Mammary epithelial cell (primary cell): ENCODE measurements around the gene CPOX.

Source experiments
- CTCF ChIP-seq, 2 donors: IDR thresholded peaks in 1 of 2; conservative IDR thresholded peaks in 1 of 2; 2 replicates each; pipeline ENCODE4 v1.5.1; 2011 to 2012; ENCODE audit warnings: inconsistent platforms in 2 of 2, low read length in 2 of 2, mild to moderate bottlenecking in 2 of 2, control low read depth in 1 of 2, low read depth in 1 of 2; ENCODE audit not compliant: insufficient read depth in 1 of 2; ENCODE audit errors: extremely low read depth in 1 of 2
- EZH2 ChIP-seq: IDR thresholded peaks from 2 replicates; pipeline ENCODE4 v1.6.1; 2012; ENCODE audit warnings: low read length, inconsistent platforms, borderline replicate concordance

DNA sequence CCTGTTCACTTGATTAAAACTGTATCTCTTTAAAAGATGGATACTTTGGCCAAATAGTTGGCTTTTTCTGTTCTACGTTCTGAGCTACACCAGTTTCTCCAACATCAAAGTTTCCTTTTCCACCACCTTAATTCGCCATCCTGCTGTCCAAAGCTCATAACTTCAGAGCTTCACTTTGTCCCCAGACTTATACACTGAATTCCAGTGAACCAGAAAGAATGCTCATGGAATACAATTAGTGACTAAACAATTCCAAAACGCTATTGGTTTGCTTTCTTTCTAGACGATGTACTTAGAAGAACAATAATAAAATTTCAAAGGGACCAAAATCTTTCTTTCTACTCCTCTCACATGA lies 38.4 kb downstream of the CPOX start:
- TF ChIP-seq CTCF (conservative IDR thresholded peaks at IDR 0.05 in 1 of 2, IDR thresholded peaks at IDR 0.05 in 1 of 2; ENCODE audit: extremely low read depth in 1 of 2, insufficient read depth in 1 of 2, low read depth in 1 of 2, low read length in 2 of 2) (no peak), EZH2 (no peak)
